Measurements from ENCODE around the gene TTYH3.
"Not testable (repeated sequence)": the region's sequence is repeated elsewhere in the genome, so short reads cannot be mapped to it uniquely, and the experiment has no call there.

Gene TTYH3

DNA sequence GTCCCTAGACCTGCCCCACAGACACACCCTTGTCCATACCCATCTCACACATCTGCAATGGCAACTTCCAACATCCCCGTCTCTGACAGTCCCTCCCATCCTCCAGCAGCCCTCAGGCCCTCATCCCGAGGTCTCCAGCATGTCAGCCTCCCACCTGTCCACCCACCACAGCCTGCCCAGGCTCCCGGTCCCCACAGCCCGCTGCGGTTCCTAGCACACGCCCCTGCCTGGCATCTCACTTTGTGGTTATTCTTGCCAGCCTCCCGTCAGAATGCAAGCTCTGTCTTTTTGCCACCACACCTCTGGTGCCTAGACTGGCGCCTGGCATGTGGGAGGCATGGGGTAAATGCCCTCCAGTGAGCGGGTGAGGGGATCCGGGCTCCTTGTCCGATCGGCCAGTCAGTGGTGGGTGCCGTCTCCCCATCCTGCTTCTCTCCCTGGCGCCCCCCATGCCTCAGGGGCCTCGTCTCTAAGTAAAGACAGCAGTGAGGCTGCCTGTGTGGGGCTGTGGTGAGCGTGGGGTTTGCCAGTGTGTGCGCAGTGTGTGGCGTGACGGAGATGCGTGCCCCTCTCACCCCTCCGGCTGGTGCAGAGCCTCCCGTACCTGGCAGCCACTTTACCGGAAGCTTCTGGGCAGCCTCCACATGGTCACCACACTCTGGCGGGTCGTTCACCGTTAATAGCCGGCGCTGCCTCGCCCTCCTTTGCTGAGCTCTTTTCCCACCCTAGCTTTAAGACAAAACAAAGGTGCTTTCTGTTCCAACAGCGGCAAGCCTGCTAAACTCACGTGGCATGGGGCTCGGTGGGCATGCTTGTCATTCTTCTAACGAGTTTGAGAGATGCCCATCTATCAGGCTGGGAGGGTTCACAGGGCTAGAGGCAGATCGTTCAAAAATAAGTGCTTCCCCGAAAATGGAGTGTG, 28.5 kb upstream of the TTYH3 start:
- Histone ChIP-seq H3K27me3 (ENCODE audit: control insufficient read depth in 1 of 2, insufficient read depth in 2 of 2, low read length in 2 of 2) (no peaks in the 10 kb centered on the region), H3K4me1 (ENCODE audit: control insufficient read depth, insufficient read depth, low read length) (peaks cover 2% of the 10 kb centered on the region), H3K4me3 (ENCODE audit: low read length in 2 of 2) (no peak overlapping the region), H3K9me3 (ENCODE audit: control insufficient read depth in 2 of 2, low read length in 2 of 2) (no peaks in the 10 kb centered on the region), H3K27ac (ENCODE audit: low read length) (no peak overlapping the region), H3K9ac (ENCODE audit: low read length in 2 of 2) (no peak overlapping the region), H3K36me3 (ENCODE audit: control insufficient read depth in 2 of 2, insufficient read depth in 2 of 2, low read length in 2 of 2) (peaks cover 5 to 18% of the 10 kb centered on the region in 2 donors)

DNA sequence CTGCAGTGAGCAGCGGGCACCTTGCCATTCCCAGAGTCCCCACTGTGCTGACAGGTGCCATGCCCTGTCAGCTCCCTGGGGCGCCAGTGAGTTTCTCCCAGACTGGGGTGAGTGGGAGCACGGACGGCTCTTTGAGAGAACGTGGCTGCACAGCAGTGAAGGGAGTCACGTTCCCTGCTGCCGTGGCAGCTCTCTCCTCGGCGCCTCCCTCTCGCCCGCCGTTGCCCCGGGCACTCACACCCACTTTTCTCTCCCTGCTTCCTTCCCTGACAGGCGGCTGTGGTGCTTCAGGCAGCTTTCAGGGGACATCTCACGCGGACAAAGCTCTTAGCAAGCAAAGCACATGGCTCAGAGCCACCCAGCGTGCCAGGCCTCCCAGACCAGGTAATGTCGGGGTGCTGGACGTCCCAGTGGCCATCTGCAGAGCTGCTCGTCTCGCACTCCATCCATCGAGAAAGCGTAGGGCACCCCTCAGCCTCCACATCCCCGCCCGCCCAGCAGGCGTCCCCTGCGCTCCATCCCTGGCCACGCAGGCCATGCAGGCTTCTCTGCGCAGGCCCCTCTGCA, 27.1 kb upstream of the TTYH3 start:
- Histone ChIP-seq H3K4me1 (ENCODE audit: control insufficient read depth, insufficient read depth, low read length) (peaks cover 2% of the 10 kb centered on the region), H3K27ac (ENCODE audit: low read length) (no peak overlapping the region), H3K9ac (ENCODE audit: low read length in 2 of 2) (no peak overlapping the region), H3K4me3 (ENCODE audit: low read length in 2 of 2) (no peak overlapping the region), H3K27me3 (ENCODE audit: control insufficient read depth in 1 of 2, insufficient read depth in 2 of 2, low read length in 2 of 2) (no peaks in the 10 kb centered on the region), H3K36me3 (ENCODE audit: control insufficient read depth in 2 of 2, insufficient read depth in 2 of 2, low read length in 2 of 2) (peaks cover 5 to 15% of the 10 kb centered on the region in 2 donors), H3K9me3 (ENCODE audit: control insufficient read depth in 2 of 2, low read length in 2 of 2) (no peaks in the 10 kb centered on the region)

GRCh38 chr7:2605608-2606538, 25.9 kb upstream of the TTYH3 start:
- no peak overlapping the region for H3K9ac ChIP-seq (ENCODE audit: low read length in 2 of 2)
- H3K4me3 ChIP-seq (ENCODE audit: low read length in 2 of 2), result no peak overlapping the region
- H3K9me3 ChIP-seq (ENCODE audit: control insufficient read depth in 2 of 2, low read length in 2 of 2), result no peaks in the 10 kb centered on the region
- peaks cover 2 to 11% of the 10 kb centered on the region in 2 donors for H3K36me3 ChIP-seq (ENCODE audit: control insufficient read depth in 2 of 2, insufficient read depth in 2 of 2, low read length in 2 of 2)
- peaks cover 4% of the 10 kb centered on the region for H3K4me1 ChIP-seq (ENCODE audit: control insufficient read depth, insufficient read depth, low read length)
- H3K27me3 ChIP-seq (ENCODE audit: control insufficient read depth in 1 of 2, insufficient read depth in 2 of 2, low read length in 2 of 2), result no peaks in the 10 kb centered on the region
- no peak overlapping the region for H3K27ac ChIP-seq (ENCODE audit: low read length)

DNA sequence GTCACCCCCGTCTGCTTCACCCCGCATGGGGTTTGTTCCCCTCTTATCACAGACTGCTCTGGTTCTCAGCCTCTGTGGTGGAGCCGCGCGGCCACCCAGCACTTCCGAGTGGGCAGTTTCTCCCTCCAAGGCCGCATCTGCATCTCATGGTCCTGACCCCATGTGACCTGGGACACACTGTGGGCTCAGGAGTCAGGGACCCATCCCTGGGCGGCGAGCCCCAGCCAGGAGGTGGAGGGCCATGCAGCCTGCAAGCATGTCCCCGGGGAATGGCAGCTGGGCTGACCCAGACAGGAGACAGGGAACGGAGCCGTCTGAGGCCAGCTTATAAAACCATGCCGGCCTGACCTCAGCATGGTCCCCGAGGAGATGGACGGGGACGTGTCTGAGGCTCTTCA, 25.2 kb upstream of the TTYH3 start:
- Histone ChIP-seq H3K4me3 (ENCODE audit: low read length in 2 of 2) (no peak overlapping the region), H3K9me3 (ENCODE audit: control insufficient read depth in 2 of 2, low read length in 2 of 2) (no peaks in the 10 kb centered on the region), H3K4me1 (ENCODE audit: control insufficient read depth, insufficient read depth, low read length) (peaks cover 5% of the 10 kb centered on the region), H3K27ac (ENCODE audit: low read length) (no peak overlapping the region), H3K36me3 (ENCODE audit: control insufficient read depth in 2 of 2, insufficient read depth in 2 of 2, low read length in 2 of 2) (peaks cover 0 to 9% of the 10 kb centered on the region in 2 donors), H3K27me3 (ENCODE audit: control insufficient read depth in 1 of 2, insufficient read depth in 2 of 2, low read length in 2 of 2) (no peaks in the 10 kb centered on the region), H3K9ac (ENCODE audit: low read length in 2 of 2) (no peak overlapping the region)

GRCh38 chr7:2607122-2607922, 24.5 kb upstream of the TTYH3 start:
- Histone ChIP-seq H3K27ac (ENCODE audit: low read length) (peak overlapping the region; percentile 24), H3K36me3 (ENCODE audit: control insufficient read depth in 2 of 2, insufficient read depth in 2 of 2, low read length in 2 of 2) (peaks cover 0 to 9% of the 10 kb centered on the region in 2 donors), H3K4me3 (ENCODE audit: low read length in 2 of 2) (no peak overlapping the region), H3K9me3 (ENCODE audit: control insufficient read depth in 2 of 2, low read length in 2 of 2) (no peaks in the 10 kb centered on the region), H3K4me1 (ENCODE audit: control insufficient read depth, insufficient read depth, low read length) (peaks cover 5% of the 10 kb centered on the region), H3K9ac (ENCODE audit: low read length in 2 of 2) (no peak overlapping the region), H3K27me3 (ENCODE audit: control insufficient read depth in 1 of 2, insufficient read depth in 2 of 2, low read length in 2 of 2) (no peaks in the 10 kb centered on the region)

DNA sequence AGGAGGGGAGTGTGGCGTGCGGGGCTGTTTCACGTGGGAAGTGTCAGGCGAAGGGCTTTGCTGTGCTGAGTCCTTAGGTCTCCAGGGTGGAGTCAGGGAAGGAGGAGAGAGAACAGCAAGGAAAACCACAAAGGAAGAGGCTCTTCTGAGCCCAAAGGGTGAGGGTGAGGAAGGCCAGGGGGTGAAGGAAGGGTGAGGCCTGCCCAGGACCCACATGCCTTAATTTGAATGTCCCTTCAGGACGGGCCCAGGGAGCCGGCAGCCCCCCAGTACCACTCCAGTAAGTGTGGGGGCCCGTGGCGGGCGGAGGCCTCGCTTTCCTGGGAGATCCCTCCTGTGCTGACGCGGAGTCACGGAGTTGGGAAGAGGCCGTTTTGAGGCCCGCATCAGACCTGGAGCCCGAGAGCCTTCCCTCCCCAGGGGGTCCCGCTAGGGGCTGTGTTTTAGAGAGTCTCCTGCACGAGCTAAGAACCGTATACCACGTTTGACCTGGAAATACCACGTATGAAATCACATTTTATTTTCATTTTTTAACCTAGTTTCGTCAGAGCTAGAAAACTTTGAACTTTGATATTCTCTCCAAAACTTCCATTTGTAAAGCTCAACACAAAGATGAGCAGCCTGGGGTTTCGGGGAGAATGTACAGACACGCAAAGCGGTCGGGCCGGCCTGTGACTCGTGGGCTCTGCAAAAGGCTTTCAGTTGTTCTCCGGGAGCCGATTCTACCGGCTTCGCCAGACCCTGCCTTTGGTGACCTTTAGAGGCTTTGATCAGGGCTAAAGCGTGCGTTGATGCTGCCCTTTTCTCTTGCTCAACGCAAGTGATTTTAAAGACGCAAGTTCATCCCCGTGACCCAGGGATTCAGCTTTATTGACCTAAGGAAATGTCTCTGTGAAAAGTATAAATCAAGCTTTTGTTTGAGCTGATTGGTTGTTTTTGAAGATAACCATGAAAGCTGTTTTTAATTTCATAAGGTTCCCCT, 23.6 kb upstream of the TTYH3 start:
- peak overlapping the region; percentile 24 for H3K27ac ChIP-seq (ENCODE audit: low read length)
- H3K9me3 ChIP-seq (ENCODE audit: control insufficient read depth in 2 of 2, low read length in 2 of 2), result no peaks in the 10 kb centered on the region
- H3K4me3 ChIP-seq (ENCODE audit: low read length in 2 of 2), result no peak overlapping the region
- peaks cover 7% of the 10 kb centered on the region for H3K4me1 ChIP-seq (ENCODE audit: control insufficient read depth, insufficient read depth, low read length)
- peaks cover 0 to 9% of the 10 kb centered on the region in 2 donors for H3K36me3 ChIP-seq (ENCODE audit: control insufficient read depth in 2 of 2, insufficient read depth in 2 of 2, low read length in 2 of 2)
- no peak overlapping the region for H3K9ac ChIP-seq (ENCODE audit: low read length in 2 of 2)
- no peaks in the 10 kb centered on the region for H3K27me3 ChIP-seq (ENCODE audit: control insufficient read depth in 1 of 2, insufficient read depth in 2 of 2, low read length in 2 of 2)

DNA sequence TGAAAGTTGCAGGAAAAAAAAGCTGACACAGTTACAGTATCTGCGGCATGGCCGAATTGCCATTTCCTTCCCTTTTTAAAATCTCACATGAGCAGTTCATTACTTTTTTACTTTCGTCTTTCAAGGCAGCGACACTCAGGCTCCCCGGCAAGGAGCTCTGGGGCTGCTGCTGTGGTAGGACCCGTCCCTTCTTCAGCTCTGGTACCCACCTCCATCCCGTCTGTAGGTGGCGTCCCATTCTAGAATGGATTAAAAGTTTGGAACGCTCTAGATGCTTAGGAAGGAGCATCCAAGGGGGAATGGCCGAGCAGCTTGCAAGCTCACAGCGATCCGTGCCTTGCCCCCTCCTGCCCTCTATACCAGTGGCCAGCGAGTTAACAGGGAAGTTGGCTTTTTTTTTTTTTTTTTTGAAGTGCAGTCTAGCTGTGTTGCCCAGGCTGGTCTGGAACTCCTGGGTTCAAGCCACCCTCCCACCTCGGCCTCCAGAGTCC, 22.8 kb upstream of the TTYH3 start:
- Histone ChIP-seq H3K36me3 (ENCODE audit: control insufficient read depth in 2 of 2, insufficient read depth in 2 of 2, low read length in 2 of 2) (peaks cover 0 to 9% of the 10 kb centered on the region in 2 donors), H3K9ac (ENCODE audit: low read length in 2 of 2) (no peak overlapping the region), H3K27me3 (ENCODE audit: control insufficient read depth in 1 of 2, insufficient read depth in 2 of 2, low read length in 2 of 2) (no peaks in the 10 kb centered on the region), H3K4me1 (ENCODE audit: control insufficient read depth, insufficient read depth, low read length) (peaks cover 15% of the 10 kb centered on the region), H3K4me3 (ENCODE audit: low read length in 2 of 2) (no peak overlapping the region), H3K27ac (ENCODE audit: low read length) (no peak overlapping the region), H3K9me3 (ENCODE audit: control insufficient read depth in 2 of 2, low read length in 2 of 2) (no peaks in the 10 kb centered on the region)

DNA sequence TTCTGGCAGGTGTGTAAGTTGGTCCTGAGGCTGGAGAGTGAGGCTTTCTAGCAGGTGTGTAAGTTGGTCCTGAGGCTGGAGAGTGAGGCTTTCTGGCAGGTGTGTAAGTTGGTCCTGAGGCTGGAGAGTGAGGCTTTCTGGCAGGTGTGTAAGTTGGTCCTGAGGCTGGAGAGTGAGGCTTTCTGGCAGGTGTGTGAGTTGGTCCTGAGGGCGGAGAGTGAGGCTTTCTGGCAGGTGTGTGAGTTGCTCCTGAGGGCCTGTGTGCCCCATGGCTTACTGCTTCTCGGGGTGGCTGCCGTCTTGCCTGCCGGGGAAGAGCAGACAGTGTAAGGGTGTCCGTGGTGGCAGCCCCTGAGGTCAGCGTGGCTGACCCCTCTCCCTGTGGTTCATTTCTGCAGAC, 22.1 kb upstream of the TTYH3 start:
- H3K4me3 ChIP-seq (ENCODE audit: low read length in 2 of 2); H3K9me3 ChIP-seq (ENCODE audit: control insufficient read depth in 2 of 2, low read length in 2 of 2); H3K36me3 ChIP-seq (ENCODE audit: control insufficient read depth in 2 of 2, insufficient read depth in 2 of 2, low read length in 2 of 2); H3K9ac ChIP-seq (ENCODE audit: low read length in 2 of 2); H3K27me3 ChIP-seq (ENCODE audit: control insufficient read depth in 1 of 2, insufficient read depth in 2 of 2, low read length in 2 of 2); H3K27ac ChIP-seq (ENCODE audit: low read length): not testable (repeated sequence)
- H3K4me1 ChIP-seq (ENCODE audit: control insufficient read depth, insufficient read depth, low read length), result peaks cover 19% of the 10 kb centered on the region

DNA sequence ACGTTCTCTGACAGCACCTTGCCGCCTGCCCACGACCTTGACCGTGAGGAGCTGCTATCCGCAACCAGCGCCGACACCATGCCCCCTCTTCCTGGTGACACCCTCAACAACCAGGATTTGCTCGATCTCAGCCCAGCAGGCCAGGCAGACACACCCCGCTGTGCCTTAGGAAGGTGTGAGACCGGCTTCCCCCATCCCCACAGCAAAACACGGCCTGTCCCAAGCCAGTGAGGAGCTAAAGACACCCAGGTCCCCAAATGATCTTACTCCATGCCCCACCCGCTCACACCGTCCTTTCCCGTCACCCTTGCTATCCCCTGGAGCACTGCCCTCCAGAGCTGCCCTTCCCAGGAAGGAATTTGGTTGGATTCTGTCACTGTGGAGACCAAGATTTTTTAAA, 21.3 kb upstream of the TTYH3 start:
- no peak overlapping the region for H3K9ac ChIP-seq (ENCODE audit: low read length in 2 of 2)
- H3K36me3 ChIP-seq (ENCODE audit: control insufficient read depth in 2 of 2, insufficient read depth in 2 of 2, low read length in 2 of 2), result peaks cover 0 to 7% of the 10 kb centered on the region in 2 donors
- no peak overlapping the region for H3K27ac ChIP-seq (ENCODE audit: low read length)
- H3K9me3 ChIP-seq (ENCODE audit: control insufficient read depth in 2 of 2, low read length in 2 of 2), result no peaks in the 10 kb centered on the region
- no peak overlapping the region for H3K4me3 ChIP-seq (ENCODE audit: low read length in 2 of 2)
- H3K27me3 ChIP-seq (ENCODE audit: control insufficient read depth in 1 of 2, insufficient read depth in 2 of 2, low read length in 2 of 2), result no peaks in the 10 kb centered on the region
- peaks cover 22% of the 10 kb centered on the region for H3K4me1 ChIP-seq (ENCODE audit: control insufficient read depth, insufficient read depth, low read length)
